ENCODE data around the gene SLC13A2. TPM values are rescaled to one million over a fixed set of nuclear protein-coding genes. Genes with fewer than 3 reads are reported as not detected.

SLC13A2 gene
- polyA plus RNA-seq, 1 donor (not counting 4 experiments of a cell fraction or from before 2014, with no cell fraction given), result not detected

- TF ChIP-seq EZH2 (IDR thresholded peaks at IDR 0.05; ENCODE audit: low read length) (no peak), CTCF (optimal IDR thresholded peaks at IDR 0.05 in 1 of 3, IDR thresholded peaks at IDR 0.05 in 1 of 3, conservative IDR thresholded peaks at IDR 0.05 in 1 of 3; ENCODE audit: extremely low read depth in 1 of 3, insufficient read depth in 2 of 3, low read length in 3 of 3) (no peak)
Observed at GRCh38 chr17:28529013-28529400, 55.6 kb downstream of the SLC13A2 start.

GRCh38 chr17:28530250-28530649 lies 56.8 kb downstream of the SLC13A2 start:
- H3K27me3 ChIP-seq (ENCODE audit: control insufficient read depth, extremely low read depth, insufficient read depth, low read length), result peaks cover 8% of the 10 kb centered on the region
- H3K4me3 ChIP-seq (ENCODE audit: control insufficient read depth in 2 of 3, extremely low read depth in 1 of 3, insufficient read depth in 2 of 3, low read depth in 1 of 3, low read length in 3 of 3), result no peak overlapping the region
- H4K20me1 ChIP-seq (ENCODE audit: control insufficient read depth, extremely low read depth, insufficient read depth, low read length), result peaks cover 5% of the 10 kb centered on the region
- H3K79me2 ChIP-seq (ENCODE audit: control insufficient read depth, insufficient read depth, low read length), result no peaks in the 10 kb centered on the region
- dilution Hi-C loops (cut with MboI; ENCODE audit: extremely low pct_ligation_motif_present, low sequenced_read_pairs), result no loop called here
- no peaks in the 10 kb centered on the region for H3K9me3 ChIP-seq (ENCODE audit: control insufficient read depth, low read depth, low read length)
- no peak overlapping the region for H3K27ac ChIP-seq (ENCODE audit: control insufficient read depth, insufficient read depth, low read length)
- TF ChIP-seq EZH2 (IDR thresholded peaks at IDR 0.05; ENCODE audit: low read length), result no peak
- no peak for TF ChIP-seq CTCF (optimal IDR thresholded peaks at IDR 0.05 in 1 of 3, IDR thresholded peaks at IDR 0.05 in 1 of 3, conservative IDR thresholded peaks at IDR 0.05 in 1 of 3; ENCODE audit: extremely low read depth in 1 of 3, insufficient read depth in 2 of 3, low read length in 3 of 3)
- H3K4me1 ChIP-seq (ENCODE audit: control insufficient read depth, extremely low read depth, insufficient read depth, low read length), result peaks cover 27% of the 10 kb centered on the region
- no peak overlapping the region for H3K4me2 ChIP-seq (ENCODE audit: control insufficient read depth, extremely low read depth, insufficient read depth, low read depth, low read length)
- DNase-seq (ENCODE audit: low read depth, low spot score), result no peak
- no peak overlapping the region for H3K9ac ChIP-seq (ENCODE audit: control insufficient read depth, extremely low read depth, insufficient read depth, low read length)
- H2AFZ ChIP-seq (ENCODE audit: control insufficient read depth, low read length), result no peak overlapping the region
- no peaks in the 10 kb centered on the region for H3K36me3 ChIP-seq (ENCODE audit: control insufficient read depth in 2 of 2, extremely low read depth in 1 of 2, insufficient read depth in 2 of 2, low read length in 2 of 2)
- H3K9me1 ChIP-seq (ENCODE audit: control insufficient read depth, extremely low read depth, insufficient read depth, low read length), result no peaks in the 10 kb centered on the region
- FAIRE-seq, result no peak

More at GRCh38 chr17:28529013-28529400, 55.6 kb downstream of the SLC13A2 start:
- Histone ChIP-seq H4K20me1 (ENCODE audit: control insufficient read depth, extremely low read depth, insufficient read depth, low read length) (peaks cover 5% of the 10 kb centered on the region), H3K4me3 (ENCODE audit: control insufficient read depth in 2 of 3, extremely low read depth in 1 of 3, insufficient read depth in 2 of 3, low read depth in 1 of 3, low read length in 3 of 3) (no peak overlapping the region), H2AFZ (ENCODE audit: control insufficient read depth, low read length) (no peak overlapping the region), H3K4me1 (ENCODE audit: control insufficient read depth, extremely low read depth, insufficient read depth, low read length) (peaks cover 30% of the 10 kb centered on the region), H3K79me2 (ENCODE audit: control insufficient read depth, insufficient read depth, low read length) (no peaks in the 10 kb centered on the region), H3K36me3 (ENCODE audit: control insufficient read depth in 2 of 2, extremely low read depth in 1 of 2, insufficient read depth in 2 of 2, low read length in 2 of 2) (no peaks in the 10 kb centered on the region), H3K9ac (ENCODE audit: control insufficient read depth, extremely low read depth, insufficient read depth, low read length) (no peak overlapping the region), H3K4me2 (ENCODE audit: control insufficient read depth, extremely low read depth, insufficient read depth, low read depth, low read length) (no peak overlapping the region), H3K9me3 (ENCODE audit: control insufficient read depth, low read depth, low read length) (no peaks in the 10 kb centered on the region), H3K27ac (ENCODE audit: control insufficient read depth, insufficient read depth, low read length) (no peak overlapping the region), H3K9me1 (ENCODE audit: control insufficient read depth, extremely low read depth, insufficient read depth, low read length) (no peaks in the 10 kb centered on the region), H3K27me3 (ENCODE audit: control insufficient read depth, extremely low read depth, insufficient read depth, low read length) (peaks cover 8% of the 10 kb centered on the region)
- dilution Hi-C loops (cut with MboI; ENCODE audit: extremely low pct_ligation_motif_present, low sequenced_read_pairs), result no loop called here
- DNase-seq (ENCODE audit: low read depth, low spot score), result no peak
- FAIRE-seq, result no peak

Measured in keratinocyte (primary cell).